Natural killer cell treated with Interleukin-12 subunit alpha and Interleukin-12 subunit beta and Interleukin-15 and Interleukin-18, amount 100 ng/mL, for 72 hours (primary cell): ENCODE data around the gene PRRC2A. TPM values are rescaled to one million over a fixed set of nuclear protein-coding genes. Genes with fewer than 3 reads are reported as not detected.

Experiments
- ATAC-seq, 2 donors: fragments of 150-1000 bp; cut with Tn5 transposase in 1 of 2; sonication (Bioruptor Pico), chemical (Tn5 transposase) in 1 of 2; 2 replicates each; pipeline ENCODE4 v1.10.0; 2021
- DNase-seq: peaks from one replicate; pipeline ENCODE4 v3.0.0; 2022; ENCODE audit warnings: low spot score
- H3K27ac Mint-ChIP-seq, 2 donors: 1 replicate in 1 of 2; 2 replicates in 1 of 2; pipeline ENCODE4 v1.8.0; 2022; ENCODE audit warnings: mixed read lengths in 2 of 2, mild to moderate bottlenecking in 1 of 2, moderate library complexity in 1 of 2
- H3K27me3 Mint-ChIP-seq, 2 donors: 1 replicate in 1 of 2; 2 replicates in 1 of 2; pipeline ENCODE4 v1.8.0; 2022; ENCODE audit warnings: mixed read lengths in 2 of 2
- H3K36me3 Mint-ChIP-seq: one replicate; pipeline ENCODE4 v1.8.0; 2022; ENCODE audit warnings: mixed read lengths
- H3K4me1 Mint-ChIP-seq, 2 donors: 1 replicate in 1 of 2; 2 replicates in 1 of 2; pipeline ENCODE4 v1.8.0; 2022; ENCODE audit warnings: low read depth in 2 of 2, mixed read lengths in 2 of 2, mild to moderate bottlenecking in 1 of 2
- H3K4me3 Mint-ChIP-seq: one replicate; pipeline ENCODE4 v1.8.0; 2022; ENCODE audit warnings: mixed read lengths
- H3K9me3 Mint-ChIP-seq: 2 replicates; pipeline ENCODE4 v1.8.0; 2022; ENCODE audit warnings: mixed read lengths
- total RNA-seq, 2 donors: library from RNA; stranded (reverse); gene quantifications; one replicate each; pipeline ENCODE4 v1.2.3, GENCODE V29; 2022

PRRC2A gene
- total RNA-seq, 2 donors from 2014 or later = 224 to 345 TPM

GRCh38 chr6:31592396-31592771, 28.1 kb upstream of the PRRC2A start:
- Mint-ChIP-seq H3K4me1 (peaks cover 50 to 51% of the 10 kb centered on the region in 2 donors), H3K4me3 (peak overlapping the region; percentile 82), H3K27me3 (no peaks in the 10 kb centered on the region), H3K27ac (peak overlapping the region; percentile 92 to 93), H3K9me3 (no peaks in the 10 kb centered on the region), H3K36me3 (peaks cover 7% of the 10 kb centered on the region)
- ATAC-seq (peak; percentile 26 to 56), DNase-seq (no peak)

GRCh38 chr6:31597006-31597405, 23.5 kb upstream of the PRRC2A start:
- DNase-seq (no peak), ATAC-seq (peak; percentile 46 to 62)
- Mint-ChIP-seq H3K27me3 (no peaks in the 10 kb centered on the region), H3K4me1 (peaks cover 29 to 42% of the 10 kb centered on the region in 2 donors), H3K27ac (peak overlapping the region; percentile 61 to 87), H3K36me3 (no peaks in the 10 kb centered on the region), H3K4me3 (peak overlapping the region; percentile 45), H3K9me3 (no peaks in the 10 kb centered on the region)

GRCh38 chr6:31607317-31607716, 13.2 kb upstream of the PRRC2A start:
- H3K9me3 Mint-ChIP-seq = no peaks in the 10 kb centered on the region
- no peaks in the 10 kb centered on the region for H3K36me3 Mint-ChIP-seq
- DNase-seq = no peak
- no peaks in the 10 kb centered on the region for H3K27me3 Mint-ChIP-seq
- H3K27ac Mint-ChIP-seq = peak overlapping the region in 1 of 2 donors; percentile 28
- ATAC-seq = no peak
- H3K4me3 Mint-ChIP-seq = no peak overlapping the region
- H3K4me1 Mint-ChIP-seq = no peaks in the 10 kb centered on the region

- no peaks in the 10 kb centered on the region for H3K9me3 Mint-ChIP-seq
- no peak for ATAC-seq
- H3K36me3 Mint-ChIP-seq = no peaks in the 10 kb centered on the region
- peaks cover 0 to under 1% of the 10 kb centered on the region in 2 donors for H3K27me3 Mint-ChIP-seq
- no peak overlapping the region for H3K4me3 Mint-ChIP-seq
- H3K27ac Mint-ChIP-seq = no peak overlapping the region
- DNase-seq = no peak
- H3K4me1 Mint-ChIP-seq = peaks cover 0 to 2% of the 10 kb centered on the region in 2 donors
Observed at GRCh38 chr6:31609519-31610406, 10.8 kb upstream of the PRRC2A start.

GRCh38 chr6:31610968-31611367, 9.5 kb upstream of the PRRC2A start:
- no peak overlapping the region for H3K27ac Mint-ChIP-seq
- ATAC-seq = no peak

GRCh38 chr6:31614075-31614619, 6.4 kb upstream of the PRRC2A start:
- Mint-ChIP-seq H3K27ac (no peak overlapping the region), H3K4me3 (no peak overlapping the region), H3K9me3 (no peaks in the 10 kb centered on the region), H3K36me3 (no peaks in the 10 kb centered on the region), H3K4me1 (peaks cover 10 to 12% of the 10 kb centered on the region in 2 donors), H3K27me3 (peaks cover 0 to 3% of the 10 kb centered on the region in 2 donors)
- ATAC-seq = no peak
- no peak for DNase-seq

More at GRCh38 chr6:31610968-31611367, 9.5 kb upstream of the PRRC2A start:
- Mint-ChIP-seq H3K9me3 (no peaks in the 10 kb centered on the region), H3K36me3 (no peaks in the 10 kb centered on the region), H3K27me3 (peaks cover 0 to 3% of the 10 kb centered on the region in 2 donors), H3K4me3 (no peak overlapping the region), H3K4me1 (peaks cover 3 to 8% of the 10 kb centered on the region in 2 donors)
- DNase-seq = no peak

GRCh38 chr6:31614684-31615578, 5.6 kb upstream of the PRRC2A start, which contains the start of gene AIF1:
TSS of gene AIF1 (plus strand) at chr6:31615234. CDS start at chr6:31615330, 96 bp downstream.
- Mint-ChIP-seq H3K27ac (peak within 1 kb of the TSS in 1 of 2 donors; percentile 68), H3K27me3 (peaks cover 0 to 3% of the 10 kb centered on the region in 2 donors), H3K4me1 (peaks cover 10 to 12% of the 10 kb centered on the region in 2 donors), H3K36me3 (no peaks in the 10 kb centered on the region), H3K4me3 (peak within 1 kb of the TSS; percentile 30), H3K9me3 (no peaks in the 10 kb centered on the region)
- ATAC-seq (no peak), DNase-seq (no peak)

GRCh38 chr6:31615748-31616147, 4.8 kb upstream of the PRRC2A start:
- Mint-ChIP-seq H3K27me3 (peaks cover 0 to 3% of the 10 kb centered on the region in 2 donors), H3K36me3 (no peaks in the 10 kb centered on the region), H3K27ac (peak overlapping the region in 1 of 2 donors; percentile 68), H3K4me3 (peak overlapping the region; percentile 30), H3K4me1 (peaks cover 10 to 12% of the 10 kb centered on the region in 2 donors), H3K9me3 (no peaks in the 10 kb centered on the region)
- no peak for DNase-seq
- ATAC-seq = no peak

GRCh38 chr6:31617010-31617409, 3.5 kb upstream of the PRRC2A start:
- peaks cover 19 to 21% of the 10 kb centered on the region in 2 donors for H3K4me1 Mint-ChIP-seq
- no peak for ATAC-seq
- no peak for DNase-seq
- H3K36me3 Mint-ChIP-seq = peaks cover 8% of the 10 kb centered on the region
- no peak overlapping the region for H3K27ac Mint-ChIP-seq
- no peaks in the 10 kb centered on the region for H3K9me3 Mint-ChIP-seq
- H3K27me3 Mint-ChIP-seq = peaks cover 0 to 3% of the 10 kb centered on the region in 2 donors
- peak overlapping the region; percentile 30 for H3K4me3 Mint-ChIP-seq

- peaks cover 26 to 30% of the 10 kb centered on the region in 2 donors for H3K4me1 Mint-ChIP-seq
- peak overlapping the region; percentile 91 to 94 for H3K27ac Mint-ChIP-seq
- H3K36me3 Mint-ChIP-seq = peaks cover 15% of the 10 kb centered on the region
- peak overlapping the region; percentile 90 for H3K4me3 Mint-ChIP-seq
- no peaks in the 10 kb centered on the region for H3K9me3 Mint-ChIP-seq
- DNase-seq = peak; percentile 99
- peaks cover 0 to under 1% of the 10 kb centered on the region in 2 donors for H3K27me3 Mint-ChIP-seq
- peak; percentile 93 to 94 for ATAC-seq
Observed at GRCh38 chr6:31619805-31620585, 520 bp upstream of the PRRC2A start.

- H3K4me3 Mint-ChIP-seq = peak overlapping the region; percentile 92
- DNase-seq = no peak
- peaks cover 23% of the 10 kb centered on the region for H3K36me3 Mint-ChIP-seq
- H3K4me1 Mint-ChIP-seq = peaks cover 22 to 30% of the 10 kb centered on the region in 2 donors
- H3K27ac Mint-ChIP-seq = peak overlapping the region; percentile 91 to 94
- no peaks in the 10 kb centered on the region for H3K9me3 Mint-ChIP-seq
- ATAC-seq = no peak
- H3K27me3 Mint-ChIP-seq = no peaks in the 10 kb centered on the region
Observed at GRCh38 chr6:31621320-31621939, 915 bp downstream of the PRRC2A start.

GRCh38 chr6:31621991-31622390, 1.5 kb downstream of the PRRC2A start:
- H3K36me3 Mint-ChIP-seq = peaks cover 28% of the 10 kb centered on the region
- no peaks in the 10 kb centered on the region for H3K27me3 Mint-ChIP-seq
- ATAC-seq (no peak), DNase-seq (no peak)
- peaks cover 24 to 29% of the 10 kb centered on the region in 2 donors for H3K4me1 Mint-ChIP-seq
- H3K27ac Mint-ChIP-seq = peak overlapping the region; percentile 91 to 94
- H3K4me3 Mint-ChIP-seq = peak overlapping the region; percentile 92
- H3K9me3 Mint-ChIP-seq = no peaks in the 10 kb centered on the region
